NCI-H2107 treated with DMSO at 0.1 percent for 48 hours (cell line): ENCODE results near the gene BCL2L11.
A peak's percentile ranks its signal among the peaks of the same experiment; 100 is the strongest.

Experiments used
- DNase-seq: peaks from one replicate; lab custom pipeline; 2025; ENCODE audit not compliant: unreplicated experiment; lab: John Stamatoyannopoulos, UW

Gene BCL2L11

GRCh38 chr2:111117598-111118480, 2.9 kb upstream of the BCL2L11 start:
- no peak for DNase-seq

GRCh38 chr2:111118481-111118980, 2.2 kb upstream of the BCL2L11 start:
- no peak for DNase-seq

GRCh38 chr2:111118981-111119821, 1.5 kb upstream of the BCL2L11 start:
- DNase-seq, result no peak

GRCh38 chr2:111119822-111120252, 877 bp upstream of the BCL2L11 start:
- no peak for DNase-seq

DNA sequence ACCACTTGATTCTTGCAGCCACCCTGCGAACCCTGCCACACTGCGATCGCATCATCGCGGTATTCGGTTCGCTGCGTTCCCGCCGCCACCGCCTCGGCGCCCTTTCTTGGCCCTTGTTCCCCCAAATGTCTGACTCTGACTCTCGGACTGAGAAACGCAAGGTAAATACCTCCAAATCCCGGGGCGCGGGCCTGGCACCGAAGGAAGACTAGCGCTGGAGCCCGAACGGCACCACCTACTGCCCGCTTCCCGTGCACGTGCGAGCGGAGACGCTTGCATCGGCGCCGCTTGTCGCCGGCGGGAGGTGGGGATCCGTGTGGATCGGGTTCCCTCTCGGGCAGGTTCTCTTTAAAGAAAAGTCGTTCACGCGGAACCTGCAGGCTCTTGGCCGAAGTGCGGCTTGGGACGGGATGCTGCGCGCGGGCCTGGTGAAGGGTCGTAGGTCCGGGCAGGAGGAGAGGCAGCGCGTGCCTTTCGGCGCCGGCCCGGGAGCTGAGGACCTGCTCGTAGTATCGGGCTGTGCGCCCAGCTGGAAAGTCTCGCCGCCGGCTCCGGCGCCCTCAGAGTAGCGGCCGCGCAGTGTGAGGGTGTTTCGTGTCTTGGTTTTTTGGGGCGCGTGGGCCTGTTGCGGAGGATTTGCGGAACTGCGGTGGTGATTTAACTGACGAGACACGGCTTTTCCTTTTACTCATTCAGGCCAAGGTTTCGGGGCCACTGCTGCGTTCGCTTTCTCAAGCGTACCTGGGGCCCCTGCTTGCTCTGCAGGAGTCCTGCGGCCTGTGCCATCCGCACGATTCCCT, 514 bp downstream of the BCL2L11 start:
- DNase-seq, result no peak

- DNase-seq, result peak; percentile 62
Measured at GRCh38 chr2:111121828-111122630, 1.3 kb downstream of the BCL2L11 start.

- DNase-seq, result peak; percentile 37
Measured at GRCh38 chr2:111122631-111123421, 2.1 kb downstream of the BCL2L11 start.

- DNase-seq, result no peak
Measured at GRCh38 chr2:111123751-111124150, 3.0 kb downstream of the BCL2L11 start.

DNA sequence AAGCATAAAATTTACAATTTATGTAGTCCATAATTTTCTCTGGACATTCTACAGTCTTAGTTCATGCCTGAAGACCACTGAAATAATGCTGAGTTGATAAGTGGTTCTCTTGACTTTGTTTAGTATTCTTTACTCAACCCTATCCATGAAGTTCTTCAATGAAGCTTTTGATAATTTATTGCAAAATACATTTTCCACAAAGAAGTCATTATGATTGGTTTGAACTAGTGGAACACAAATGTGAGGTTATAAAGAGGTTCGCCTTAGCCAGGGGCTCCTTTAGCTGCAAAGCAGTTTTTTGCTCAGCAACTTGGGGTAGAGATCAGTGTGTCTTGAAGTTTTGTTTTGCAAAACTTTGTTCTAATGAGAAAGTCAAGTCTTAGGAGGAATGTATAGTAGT, 5.9 kb downstream of the BCL2L11 start:
- DNase-seq, result no peak

- peak; percentile 48 for DNase-seq
Measured at GRCh38 chr2:111127351-111127750, 6.6 kb downstream of the BCL2L11 start.

- no peak for DNase-seq
Measured at GRCh38 chr2:111128096-111128495, 7.4 kb downstream of the BCL2L11 start.

- DNase-seq, result no peak
Measured at GRCh38 chr2:111133603-111134002, 12.9 kb downstream of the BCL2L11 start.

GRCh38 chr2:111134055-111134454, 13.3 kb downstream of the BCL2L11 start:
- no peak for DNase-seq

DNA sequence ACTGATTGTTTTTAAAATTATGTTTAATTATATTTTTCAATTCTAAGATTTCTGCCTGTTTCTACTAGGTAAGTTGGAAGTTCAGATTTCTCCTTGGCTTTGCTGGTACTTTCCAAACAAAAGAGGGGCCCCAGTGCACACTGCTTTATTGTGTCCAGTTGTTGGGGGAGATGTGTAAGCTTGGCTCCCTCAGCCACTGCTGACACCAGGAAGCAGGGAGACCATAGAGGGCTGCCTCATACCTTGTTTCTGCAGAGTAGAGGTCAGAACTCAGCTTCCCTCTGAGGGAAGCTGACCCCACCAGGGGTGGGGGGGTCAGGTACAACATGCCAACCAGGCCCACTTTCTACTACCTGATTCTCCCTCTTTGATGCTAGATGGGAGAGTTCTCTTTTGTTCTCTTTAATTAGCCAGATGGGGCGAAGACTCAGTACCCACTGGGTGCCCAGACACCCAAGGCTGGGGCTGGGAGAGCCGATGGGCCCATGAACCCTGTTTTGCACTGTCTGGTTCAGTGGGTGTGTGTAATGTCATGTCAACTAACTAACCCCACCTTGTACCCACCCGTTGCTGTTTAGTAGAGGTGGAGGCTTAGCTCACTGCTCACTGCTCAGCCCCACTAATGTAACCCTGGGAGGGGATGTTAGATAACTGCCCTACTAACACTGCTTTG, 14.7 kb downstream of the BCL2L11 start:
- no peak for DNase-seq

- DNase-seq, result no peak
Measured at GRCh38 chr2:111135910-111136297, 15.2 kb downstream of the BCL2L11 start.

DNA sequence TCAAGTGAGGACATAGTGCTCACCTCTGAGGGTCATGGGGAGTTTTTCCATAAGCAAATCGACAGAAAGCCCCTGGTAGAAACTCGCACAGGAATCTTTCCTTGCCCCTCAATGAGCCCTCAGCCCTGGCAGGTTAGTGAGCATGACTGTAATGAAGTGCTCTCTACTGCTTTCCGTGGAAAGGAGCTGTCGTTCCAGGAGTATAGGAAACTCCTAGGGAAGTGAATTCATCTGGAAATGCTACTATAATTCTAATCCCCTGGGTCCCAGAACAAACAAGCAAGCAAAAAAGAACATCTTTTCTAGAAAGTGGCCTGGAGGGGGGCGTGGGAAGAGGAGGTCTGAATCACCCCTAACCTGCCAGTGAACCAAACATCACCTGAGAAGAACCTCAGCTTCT, 18.1 kb downstream of the BCL2L11 start:
- DNase-seq, result no peak

- peak; percentile 56 for DNase-seq
Measured at GRCh38 chr2:111139637-111140317, 19.1 kb downstream of the BCL2L11 start.

DNA sequence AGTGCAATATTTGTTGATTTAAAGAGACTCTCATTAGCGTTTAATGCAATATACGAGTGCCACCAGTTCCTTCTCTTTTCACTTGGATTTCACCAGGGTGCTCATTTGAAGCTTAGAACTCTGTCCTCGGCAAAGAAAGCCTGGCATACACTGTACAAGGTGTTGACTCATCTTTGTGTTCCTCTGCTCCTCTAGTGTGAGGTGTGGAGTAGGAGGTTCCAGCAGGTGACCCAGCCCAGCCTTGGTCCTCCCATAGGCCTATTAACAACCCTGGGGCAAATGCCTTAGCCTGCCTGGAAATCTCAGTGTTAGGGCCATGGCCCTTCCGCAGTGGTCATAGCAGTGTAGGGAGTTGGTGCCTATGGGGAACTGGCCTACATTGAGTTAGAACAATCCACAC, 20.1 kb downstream of the BCL2L11 start:
- DNase-seq, result no peak
